Liver (tissue), 9 donors: ENCODE measurements around the gene UTP4. TPM values are rescaled to one million over a fixed set of nuclear protein-coding genes. Genes with fewer than 3 reads are reported as not detected.

Experiments used
- DNase-seq: peaks from one replicate; pipeline ENCODE4 v3.0.0-alpha.2; 2017; ENCODE audit warnings: low spot score
- H3K27ac ChIP-seq, 2 donors: one replicate each; pipeline ENCODE4 v1.7.0; 2013; ENCODE audit warnings: inconsistent platforms in 2 of 2, low read length in 2 of 2, control low read depth in 1 of 2, low read depth in 1 of 2, mild to moderate bottlenecking in 1 of 2
- H3K27me3 ChIP-seq, 4 donors: one replicate each; pipeline versions ENCODE4 v1.6.1 to v1.7.0; 2013; ENCODE audit warnings: low read length in 3 of 4, inconsistent platforms in 1 of 4, mild to moderate bottlenecking in 1 of 4, moderate library complexity in 1 of 4; ENCODE audit not compliant: control insufficient read depth in 4 of 4, insufficient read depth in 4 of 4
- H3K36me3 ChIP-seq, 4 donors: one replicate each; pipeline versions ENCODE4 v1.6.1 to v1.7.0; 2013; ENCODE audit warnings: low read length in 3 of 4, mild to moderate bottlenecking in 3 of 4, low read depth in 1 of 4, moderate library complexity in 1 of 4; ENCODE audit not compliant: control insufficient read depth in 4 of 4, insufficient read depth in 3 of 4
- H3K4me1 ChIP-seq, 4 donors: one replicate each; pipeline versions ENCODE4 v1.6.1 to v1.7.0; 2013; ENCODE audit warnings: low read length in 3 of 4, mild to moderate bottlenecking in 3 of 4, moderate library complexity in 1 of 4; ENCODE audit not compliant: control insufficient read depth in 4 of 4, insufficient read depth in 4 of 4
- H3K4me3 ChIP-seq, 3 donors: one replicate each; pipeline versions ENCODE4 v1.6.1 to v1.7.0; 2013; ENCODE audit warnings: low read length in 3 of 3, control low read depth in 1 of 3, low read depth in 1 of 3, mild to moderate bottlenecking in 1 of 3
- H3K9ac ChIP-seq, 2 donors: one replicate each; pipeline ENCODE4 v1.7.0; 2013; ENCODE audit warnings: low read length in 2 of 2, mild to moderate bottlenecking in 2 of 2, moderate library complexity in 2 of 2, control low read depth in 1 of 2, low read depth in 1 of 2
- H3K9me3 ChIP-seq, 4 donors: one replicate each; pipeline versions ENCODE4 v1.6.1 to v1.7.0; 2013; ENCODE audit warnings: low read length in 3 of 4; ENCODE audit not compliant: control insufficient read depth in 4 of 4
- ATF3 ChIP-seq: IDR thresholded peaks from 2 replicates; pipeline ENCODE4 v1.6.1; 2016; ENCODE audit warnings: antibody characterized with exemption
- EGR1 ChIP-seq, 2 donors: IDR thresholded peaks; 2 replicates each; pipeline ENCODE4 v1.6.1; 2016 to 2018; ENCODE audit warnings: antibody characterized with exemption in 2 of 2, low read depth in 2 of 2
- FOXA1 ChIP-seq: IDR thresholded peaks from 2 replicates; pipeline ENCODE4 v1.6.1; 2016; ENCODE audit warnings: antibody characterized with exemption
- FOXA2 ChIP-seq: IDR thresholded peaks from 2 replicates; pipeline ENCODE4 v1.6.1; 2016; ENCODE audit warnings: antibody characterized with exemption
- HNF4A ChIP-seq, 2 donors: conservative IDR thresholded peaks; 2 replicates each; pipeline ENCODE4 v1.6.1; 2016; ENCODE audit warnings: antibody characterized with exemption in 2 of 2, mild to moderate bottlenecking in 2 of 2
- JUND ChIP-seq, 2 donors: IDR thresholded peaks; 2 replicates each; pipeline ENCODE4 v1.6.1; 2016; ENCODE audit warnings: antibody characterized with exemption in 2 of 2
- NR2F2 ChIP-seq: IDR thresholded peaks from 2 replicates; pipeline ENCODE4 v1.6.1; 2016; ENCODE audit warnings: antibody characterized with exemption
- RAD21 ChIP-seq, 2 donors: IDR thresholded peaks; 2 replicates each; pipeline ENCODE4 v1.6.1; 2016; ENCODE audit warnings: antibody characterized with exemption in 2 of 2, mild to moderate bottlenecking in 2 of 2
- RXRA ChIP-seq, 2 donors: IDR thresholded peaks; 2 replicates each; pipeline ENCODE4 v1.6.1; 2017 to 2018; ENCODE audit warnings: antibody characterized with exemption in 2 of 2, mild to moderate bottlenecking in 1 of 2
- SP1 ChIP-seq: IDR thresholded peaks from 2 replicates; pipeline ENCODE4 v1.6.1; 2018; ENCODE audit warnings: antibody characterized with exemption, mild to moderate bottlenecking
- TAF1 ChIP-seq: conservative IDR thresholded peaks from 2 replicates; pipeline ENCODE4 v1.6.1; 2016; ENCODE audit warnings: antibody characterized with exemption, mild to moderate bottlenecking
- ZBTB33 ChIP-seq: IDR thresholded peaks from 2 replicates; pipeline ENCODE4 v1.6.1; 2016; ENCODE audit warnings: antibody characterized with exemption
- WGBS: extraction: QIAGEN DNeasy Blood & Tissue Kit; methylation state at CpG from one replicate; pipeline ENCODE4 v1.1.7; 2013; 5-methylcytosine and 5-hydroxymethylcytosine counted together
- polyA plus RNA-seq, 2 donors: library from polyadenylated mRNA; stranded (reverse) in 1 of 2; unstranded in 1 of 2; fragments of 200-250 nt in 1 of 2; fragments of >200 nt in 1 of 2; fragmentation: Nextera tagmentation in 1 of 2; extraction: Ambion mirVana in 1 of 2; gene quantifications; one replicate each; pipeline versions ENCODE4 v1.2.1 to v1.2.3, GENCODE V29; 2013 to 2015
- total RNA-seq, 2 donors: library from RNA; depleted of rRNA; stranded (reverse); fragments of >200 nt; gene quantifications; one replicate each; pipeline ENCODE4 v1.2.3, GENCODE V29; 2014
- TF ChIP-seq, protein P1 (sequence below): IDR thresholded peaks from 2 replicates; pipeline ENCODE4 v1.6.1; 2016; ENCODE audit warnings: antibody characterized with exemption
- TF ChIP-seq, protein P2 (sequence below): IDR thresholded peaks from 2 replicates; pipeline ENCODE4 v1.6.1; 2016; ENCODE audit warnings: antibody characterized with exemption, mild to moderate bottlenecking
- TF ChIP-seq, protein P3 (sequence below): fragments of 150-350 bp; IDR thresholded peaks from 2 replicates; pipeline ENCODE4 v1.5.1; 2017; ENCODE audit warnings: improper control_type of control experiment, low read depth, low read length; ENCODE audit not compliant: missing input control
- donor health status: healthy.
- donor health status: healthy.
- donor health status: healthy.
- donor health status: healthy.
- donor health status: healthy.

The UTP4 gene
- total and polyA plus RNA-seq, 4 donors: 11.3 to 13.8 (median 12.4) TPM

DNA sequence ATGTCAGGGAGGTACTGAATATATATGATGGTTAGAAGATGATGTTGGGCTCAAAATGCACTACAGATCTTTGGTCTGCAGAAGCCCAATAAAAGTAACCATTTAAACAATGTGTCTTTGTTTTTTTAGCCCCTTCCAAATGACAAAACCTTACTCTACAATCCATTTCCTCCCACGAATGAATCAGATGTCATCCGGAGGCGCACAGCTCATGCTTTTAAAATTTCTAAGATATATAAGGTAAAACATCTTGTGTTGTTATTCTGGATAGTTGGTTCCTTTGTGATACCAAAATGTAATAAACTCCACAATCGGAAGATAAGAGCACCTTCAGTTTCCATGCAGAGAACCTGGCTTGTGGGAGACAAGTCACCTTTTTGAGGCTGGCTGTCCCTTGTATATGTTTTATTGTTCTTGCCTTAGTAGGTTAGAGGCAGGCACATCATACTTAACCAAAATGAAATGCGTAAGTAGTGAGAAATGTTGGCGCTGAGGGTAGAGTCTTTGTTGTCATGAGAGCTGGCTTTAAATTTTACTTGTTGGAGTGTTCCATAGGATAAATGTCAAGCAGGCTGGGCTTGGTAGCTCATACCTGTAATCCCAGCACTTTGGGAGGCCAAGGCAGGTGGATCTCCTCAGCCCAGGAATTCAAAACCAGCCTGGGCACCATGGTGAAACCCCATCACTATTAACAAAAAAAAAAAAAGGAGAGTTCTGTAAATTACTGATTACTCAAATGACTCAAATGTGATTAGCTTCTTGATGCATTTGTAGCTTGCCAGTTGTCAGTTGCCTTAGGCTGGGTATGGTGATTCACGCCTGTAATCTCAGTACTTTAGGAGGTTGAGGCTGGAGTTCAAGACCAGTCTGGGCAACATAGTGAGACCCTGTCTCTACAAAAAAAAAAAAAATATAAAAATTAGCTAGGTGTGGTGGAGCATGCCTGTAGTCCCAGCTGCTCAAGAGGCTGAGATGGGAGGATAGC lies 34.8 kb downstream of the UTP4 start:
- H3K4me3 ChIP-seq: no peak overlapping the region
- no peaks in the 10 kb centered on the region for H3K4me1 ChIP-seq
- H3K27ac ChIP-seq: no peak overlapping the region
- no peak overlapping the region for H3K9ac ChIP-seq
- TF ChIP-seq JUND (IDR thresholded peaks at IDR 0.05) (no peak), RXRA (IDR thresholded peaks at IDR 0.05) (no peak), TAF1 (no peak), NR2F2 (no peak), SP1 (no peak), ATF3 (no peak), ZBTB33 (no peak), FOXA1 (no peak)
- TF ChIP-seq, protein P1, sequence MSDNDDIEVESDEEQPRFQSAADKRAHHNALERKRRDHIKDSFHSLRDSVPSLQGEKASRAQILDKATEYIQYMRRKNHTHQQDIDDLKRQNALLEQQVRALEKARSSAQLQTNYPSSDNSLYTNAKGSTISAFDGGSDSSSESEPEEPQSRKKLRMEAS: no peak
- TF ChIP-seq, protein P2, sequence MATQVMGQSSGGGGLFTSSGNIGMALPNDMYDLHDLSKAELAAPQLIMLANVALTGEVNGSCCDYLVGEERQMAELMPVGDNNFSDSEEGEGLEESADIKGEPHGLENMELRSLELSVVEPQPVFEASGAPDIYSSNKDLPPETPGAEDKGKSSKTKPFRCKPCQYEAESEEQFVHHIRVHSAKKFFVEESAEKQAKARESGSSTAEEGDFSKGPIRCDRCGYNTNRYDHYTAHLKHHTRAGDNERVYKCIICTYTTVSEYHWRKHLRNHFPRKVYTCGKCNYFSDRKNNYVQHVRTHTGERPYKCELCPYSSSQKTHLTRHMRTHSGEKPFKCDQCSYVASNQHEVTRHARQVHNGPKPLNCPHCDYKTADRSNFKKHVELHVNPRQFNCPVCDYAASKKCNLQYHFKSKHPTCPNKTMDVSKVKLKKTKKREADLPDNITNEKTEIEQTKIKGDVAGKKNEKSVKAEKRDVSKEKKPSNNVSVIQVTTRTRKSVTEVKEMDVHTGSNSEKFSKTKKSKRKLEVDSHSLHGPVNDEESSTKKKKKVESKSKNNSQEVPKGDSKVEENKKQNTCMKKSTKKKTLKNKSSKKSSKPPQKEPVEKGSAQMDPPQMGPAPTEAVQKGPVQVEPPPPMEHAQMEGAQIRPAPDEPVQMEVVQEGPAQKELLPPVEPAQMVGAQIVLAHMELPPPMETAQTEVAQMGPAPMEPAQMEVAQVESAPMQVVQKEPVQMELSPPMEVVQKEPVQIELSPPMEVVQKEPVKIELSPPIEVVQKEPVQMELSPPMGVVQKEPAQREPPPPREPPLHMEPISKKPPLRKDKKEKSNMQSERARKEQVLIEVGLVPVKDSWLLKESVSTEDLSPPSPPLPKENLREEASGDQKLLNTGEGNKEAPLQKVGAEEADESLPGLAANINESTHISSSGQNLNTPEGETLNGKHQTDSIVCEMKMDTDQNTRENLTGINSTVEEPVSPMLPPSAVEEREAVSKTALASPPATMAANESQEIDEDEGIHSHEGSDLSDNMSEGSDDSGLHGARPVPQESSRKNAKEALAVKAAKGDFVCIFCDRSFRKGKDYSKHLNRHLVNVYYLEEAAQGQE: no peak
- TF ChIP-seq, protein P3, sequence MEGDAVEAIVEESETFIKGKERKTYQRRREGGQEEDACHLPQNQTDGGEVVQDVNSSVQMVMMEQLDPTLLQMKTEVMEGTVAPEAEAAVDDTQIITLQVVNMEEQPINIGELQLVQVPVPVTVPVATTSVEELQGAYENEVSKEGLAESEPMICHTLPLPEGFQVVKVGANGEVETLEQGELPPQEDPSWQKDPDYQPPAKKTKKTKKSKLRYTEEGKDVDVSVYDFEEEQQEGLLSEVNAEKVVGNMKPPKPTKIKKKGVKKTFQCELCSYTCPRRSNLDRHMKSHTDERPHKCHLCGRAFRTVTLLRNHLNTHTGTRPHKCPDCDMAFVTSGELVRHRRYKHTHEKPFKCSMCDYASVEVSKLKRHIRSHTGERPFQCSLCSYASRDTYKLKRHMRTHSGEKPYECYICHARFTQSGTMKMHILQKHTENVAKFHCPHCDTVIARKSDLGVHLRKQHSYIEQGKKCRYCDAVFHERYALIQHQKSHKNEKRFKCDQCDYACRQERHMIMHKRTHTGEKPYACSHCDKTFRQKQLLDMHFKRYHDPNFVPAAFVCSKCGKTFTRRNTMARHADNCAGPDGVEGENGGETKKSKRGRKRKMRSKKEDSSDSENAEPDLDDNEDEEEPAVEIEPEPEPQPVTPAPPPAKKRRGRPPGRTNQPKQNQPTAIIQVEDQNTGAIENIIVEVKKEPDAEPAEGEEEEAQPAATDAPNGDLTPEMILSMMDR: no peak
- no peaks in the 10 kb centered on the region for H3K27me3 ChIP-seq
- no peak for DNase-seq
- H3K36me3 ChIP-seq: peaks cover 2 to 54% (median 30%) of the 10 kb centered on the region in 4 donors
- no peaks in the 10 kb centered on the region for H3K9me3 ChIP-seq
- 95% methylated on average over 7 of the region's 7 CpGs for WGBS

DNA sequence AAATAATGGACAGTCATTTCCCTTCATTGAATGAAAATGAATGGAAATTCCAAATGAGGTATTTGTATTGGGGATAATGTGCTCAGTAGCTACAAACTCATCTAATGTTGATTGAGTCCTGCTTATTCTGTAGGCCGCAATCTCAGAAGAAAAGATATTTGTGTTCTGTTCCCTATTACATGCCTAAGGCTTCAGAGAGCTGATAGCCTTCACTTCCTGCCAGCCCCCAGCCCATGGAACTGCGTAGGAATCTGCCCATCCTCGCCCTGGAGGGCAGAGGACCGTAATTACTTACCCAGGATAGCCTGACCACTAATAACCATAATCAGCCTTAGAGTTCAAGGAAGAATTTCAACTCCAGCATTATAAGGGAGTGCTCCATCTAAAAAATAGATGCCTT lies 36.6 kb downstream of the UTP4 start:
- Histone ChIP-seq H3K27ac (no peak overlapping the region), H3K9me3 (no peaks in the 10 kb centered on the region), H3K9ac (no peak overlapping the region), H3K4me3 (no peak overlapping the region), H3K4me1 (no peaks in the 10 kb centered on the region), H3K27me3 (no peaks in the 10 kb centered on the region), H3K36me3 (peaks cover 2 to 46% (median 26%) of the 10 kb centered on the region in 4 donors)
- 96% methylated on average over 4 of the region's 4 CpGs for WGBS
- DNase-seq: no peak
- TF ChIP-seq HNF4A (conservative IDR thresholded peaks at IDR 0.05): no peak
- TF ChIP-seq EGR1 (IDR thresholded peaks at IDR 0.05; ENCODE audit: low read depth in 2 of 2): no peak
- no peak for TF ChIP-seq ZBTB33
- no peak for TF ChIP-seq JUND (IDR thresholded peaks at IDR 0.05)
- TF ChIP-seq RAD21 (IDR thresholded peaks at IDR 0.05): no peak
- TF ChIP-seq NR2F2: no peak
- TF ChIP-seq, protein P2: no peak
- TF ChIP-seq ATF3: no peak
- no peak for TF ChIP-seq FOXA2
